KG1 (cell line): Measurements from ENCODE around the gene UPF1.

ENCODE experiments used
- DNase-seq: peaks from one replicate; lab custom pipeline; 2025; lab: John Stamatoyannopoulos, UW

UPF1 gene

DNA sequence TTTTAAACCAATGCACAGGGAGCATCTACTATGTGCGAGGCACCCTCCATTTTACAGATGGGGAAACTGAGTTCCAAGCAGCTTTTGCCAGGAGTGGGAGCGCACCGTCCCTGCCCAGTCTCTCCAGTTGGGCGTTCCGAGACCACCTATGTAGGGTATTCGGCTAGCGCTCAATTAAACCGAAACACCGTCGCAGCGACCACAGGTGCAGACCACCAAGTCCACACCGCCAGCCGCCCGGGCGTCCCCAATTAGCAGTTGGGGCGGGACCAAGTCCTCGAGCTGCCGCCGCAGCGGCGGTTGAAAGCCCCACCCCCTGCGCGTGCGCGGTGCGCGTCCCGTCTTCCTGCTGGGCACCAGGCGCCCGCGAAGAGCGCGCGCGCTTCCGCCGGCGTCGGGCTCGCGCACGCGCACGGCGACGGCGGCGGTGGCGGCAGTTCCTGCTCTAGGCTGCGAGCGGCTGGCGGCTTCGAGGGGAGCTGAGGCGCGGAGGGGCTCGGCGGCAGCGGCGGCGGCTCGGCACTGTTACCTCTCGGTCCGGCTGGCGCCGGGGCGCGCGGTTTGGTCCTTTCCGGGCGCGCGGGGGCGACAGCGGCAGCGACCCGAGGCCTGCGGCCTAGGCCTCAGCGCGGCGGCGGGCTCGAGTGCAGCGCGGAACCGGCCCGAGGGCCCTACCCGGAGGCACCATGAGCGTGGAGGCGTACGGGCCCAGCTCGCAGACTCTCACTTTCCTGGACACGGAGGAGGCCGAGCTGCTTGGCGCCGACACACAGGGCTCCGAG is at the start of gene UPF1:
UPF1 (plus strand) TSS at position 436 of the 782 bp plus-strand sequence; CDS start at position 687, 251 bp downstream.
- peak; percentile 88 for DNase-seq

DNA sequence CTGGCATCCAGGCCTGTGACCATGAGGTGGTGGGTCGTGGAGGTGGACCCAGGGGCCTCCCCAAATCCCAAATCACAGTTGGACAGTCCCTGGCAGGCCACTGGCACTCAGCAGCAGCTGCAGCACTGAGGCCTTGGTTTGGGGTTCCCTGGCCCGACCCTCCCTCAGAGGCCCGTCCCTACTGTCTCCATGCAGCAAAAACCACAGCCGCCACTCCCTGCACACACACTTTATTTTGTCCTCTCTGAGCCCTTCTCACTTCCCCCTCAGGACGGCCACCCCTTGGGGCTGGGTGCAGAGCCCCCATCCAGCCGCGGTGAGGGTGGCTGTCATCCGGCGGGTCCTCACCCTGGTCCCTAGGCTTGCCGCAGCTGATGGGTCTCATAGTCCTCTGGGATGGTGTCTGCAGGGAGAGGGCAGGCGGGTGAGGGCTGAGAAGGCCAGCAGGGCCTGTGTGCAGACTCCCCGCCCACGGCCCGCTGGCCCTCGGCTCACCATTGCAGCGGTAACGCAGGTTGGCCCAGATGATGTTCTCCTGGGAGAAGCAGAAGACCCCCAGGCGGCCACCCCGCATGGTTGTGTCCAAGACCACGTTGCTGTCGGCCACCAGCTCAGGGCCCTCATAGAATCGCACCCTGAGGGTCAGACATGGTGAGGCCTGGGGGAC is 49.1 kb upstream of the UPF1 start:
- no peak for DNase-seq

DNA sequence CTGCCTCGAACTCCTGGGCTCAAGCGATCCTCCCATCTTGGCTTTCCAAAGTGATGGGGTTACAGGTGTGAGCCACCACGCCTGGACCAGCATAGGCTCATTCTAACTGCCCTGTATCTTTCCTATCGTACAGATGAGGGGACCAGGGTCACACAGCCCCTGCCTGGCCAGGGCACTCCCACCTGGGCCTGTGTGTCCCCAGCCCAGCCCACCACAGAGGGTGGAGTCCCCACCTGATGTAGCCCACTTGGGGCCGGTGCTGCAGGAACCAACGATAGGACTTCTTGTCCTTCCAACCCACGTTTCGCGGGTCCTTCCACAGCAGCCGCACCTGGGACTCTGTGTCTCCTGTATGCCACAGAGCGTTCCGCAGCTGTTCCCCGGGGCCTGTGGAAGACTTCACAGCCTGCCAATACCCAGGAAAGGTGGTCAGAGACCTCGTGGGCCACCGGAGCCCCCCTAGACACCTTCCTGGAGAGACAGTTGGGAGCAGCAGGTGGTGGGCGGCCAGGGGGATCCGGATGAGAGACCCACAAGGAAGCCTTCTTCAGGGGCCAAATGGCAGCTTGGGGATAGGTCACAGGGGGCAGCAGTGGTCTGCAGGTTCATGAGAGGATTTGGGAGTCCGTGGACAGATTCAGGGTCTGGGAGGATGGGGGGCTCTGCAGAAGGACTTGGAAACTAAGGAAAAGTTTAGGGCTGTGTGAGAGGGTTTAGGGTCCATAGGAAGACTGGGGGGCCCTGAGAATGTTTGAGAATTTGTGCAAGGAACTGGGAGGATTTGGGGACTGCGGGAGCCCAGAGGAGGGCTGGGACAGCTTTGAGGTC is 47.6 kb upstream of the UPF1 start:
- DNase-seq, result no peak

DNA sequence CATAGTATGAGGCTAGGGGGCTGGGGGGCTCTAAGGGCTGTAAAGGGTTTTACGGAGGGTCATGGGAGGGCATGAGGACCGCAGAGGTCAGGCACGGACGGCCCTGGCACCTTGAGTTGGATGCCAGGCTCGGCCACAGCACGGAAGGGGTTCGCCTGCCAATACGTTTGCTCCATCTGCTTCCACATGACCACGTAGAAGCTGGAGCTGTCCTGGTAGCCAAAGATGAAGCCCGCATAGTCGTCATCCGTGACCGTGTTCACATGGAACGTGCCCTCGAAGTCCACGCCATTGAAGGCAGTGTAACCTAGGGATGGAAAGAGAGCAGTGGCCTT is 47.0 kb upstream of the UPF1 start:
- DNase-seq, result no peak

DNA sequence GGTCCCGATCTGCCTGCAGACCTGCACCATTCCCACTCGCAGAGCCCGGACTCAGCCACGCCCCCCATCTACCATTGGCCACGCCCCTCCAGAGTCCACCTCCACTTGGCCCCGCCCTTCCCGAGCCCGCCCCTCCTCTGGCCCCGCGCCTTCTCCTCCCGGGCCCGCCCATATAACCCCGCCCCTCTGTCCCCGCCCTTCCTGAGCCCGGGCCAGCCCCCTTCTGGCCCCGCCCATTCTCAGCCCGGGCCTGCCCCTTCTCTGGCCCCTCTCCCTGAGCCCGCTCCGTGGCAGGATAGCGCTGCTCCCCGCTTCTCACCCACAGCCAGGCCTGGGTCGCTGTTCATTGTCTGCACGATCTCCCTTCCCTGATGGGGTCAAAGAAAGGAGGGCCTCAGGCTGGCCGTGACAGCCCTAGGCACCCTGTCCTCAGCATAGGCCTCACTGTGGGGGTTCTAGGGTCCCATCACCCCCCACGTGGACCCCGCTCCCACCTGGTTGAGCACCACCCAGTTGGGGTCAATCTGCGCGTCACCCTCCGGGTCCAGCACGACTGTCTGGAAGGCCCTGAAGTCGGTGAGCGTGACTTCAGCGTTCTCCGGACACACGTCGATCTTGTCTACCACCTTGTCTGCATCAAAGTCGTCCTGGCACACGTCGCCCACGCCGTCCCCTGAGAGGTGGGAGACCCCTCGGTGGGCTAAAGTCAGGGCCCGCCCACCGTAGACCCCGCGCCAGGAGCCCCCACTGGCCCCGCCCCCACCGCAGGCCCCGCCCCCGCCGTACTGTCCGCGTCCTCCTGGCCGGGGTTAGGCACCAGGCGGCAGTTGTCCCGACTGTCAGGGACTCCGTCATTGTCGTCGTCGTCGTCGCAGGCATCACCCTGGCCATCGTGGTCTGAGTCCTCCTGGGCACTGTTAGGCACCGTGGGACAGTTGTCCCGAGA is 46.3 kb upstream of the UPF1 start:
- no peak for DNase-seq

DNA sequence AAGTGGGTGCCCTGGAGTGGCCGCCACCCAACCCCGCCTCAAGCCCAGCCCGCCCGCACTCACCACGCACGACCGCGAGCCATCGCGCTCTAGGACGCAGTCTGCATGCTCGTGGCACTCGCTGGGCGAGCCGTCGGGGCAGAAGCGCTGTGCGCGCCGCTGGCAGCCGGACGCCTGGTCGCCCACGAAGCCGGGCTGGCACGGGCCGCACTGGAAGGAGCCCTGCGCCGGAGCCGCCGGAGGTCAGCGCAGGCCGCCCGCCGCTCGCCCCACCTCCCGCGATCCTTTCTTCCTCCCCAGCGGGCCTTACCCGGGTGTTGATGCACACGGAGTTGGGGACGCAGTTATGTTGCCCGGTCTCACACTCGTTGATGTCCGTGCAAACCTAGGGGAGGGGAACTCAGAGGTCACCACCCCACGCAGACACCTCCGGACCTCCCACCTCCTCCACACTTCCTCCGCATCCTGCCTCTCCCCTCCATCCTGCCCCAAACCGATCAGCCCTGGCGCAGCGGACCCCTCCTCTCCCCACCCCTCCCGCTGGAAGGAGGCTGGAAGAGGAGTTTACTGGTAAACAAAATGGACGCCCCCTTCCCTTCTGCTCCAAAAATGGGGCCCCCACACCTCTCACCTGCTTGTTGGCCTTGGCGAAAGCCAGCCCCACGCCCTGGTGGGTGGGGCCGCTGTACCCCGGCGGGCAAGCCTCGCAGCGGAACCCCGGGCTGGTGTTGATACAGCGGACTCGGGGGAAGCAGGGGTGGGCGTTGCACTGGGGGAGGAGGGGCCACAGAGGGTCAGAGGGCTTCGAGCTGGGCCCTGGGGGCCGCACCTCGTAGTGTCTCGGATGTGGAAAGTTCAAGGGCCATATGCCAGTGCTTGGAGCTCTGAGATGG is 43.0 kb upstream of the UPF1 start:
- no peak for DNase-seq

DNA sequence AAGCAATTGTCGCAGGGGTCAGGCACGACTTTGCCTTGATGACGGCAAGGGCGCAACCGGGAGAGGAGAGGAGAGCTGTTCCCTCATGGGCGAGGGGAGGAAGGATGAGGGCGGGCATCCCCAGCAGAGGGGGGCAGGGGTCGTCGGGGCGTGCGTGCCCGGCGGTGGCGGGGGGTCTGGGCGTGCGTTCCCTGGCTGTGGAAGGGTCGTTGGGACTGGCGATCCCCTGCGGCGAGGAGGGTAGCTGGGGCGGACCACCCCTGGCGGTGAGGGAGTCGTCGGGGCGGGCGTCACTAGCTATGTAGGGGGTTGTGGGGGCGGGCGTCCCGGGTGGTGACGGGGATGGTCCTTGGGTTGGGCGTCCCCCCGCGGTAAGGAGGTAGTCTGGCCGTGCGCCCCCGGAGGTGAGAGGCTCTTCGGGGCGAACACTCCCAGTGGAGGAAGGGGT is 42.3 kb upstream of the UPF1 start:
- DNase-seq, result no peak

DNA sequence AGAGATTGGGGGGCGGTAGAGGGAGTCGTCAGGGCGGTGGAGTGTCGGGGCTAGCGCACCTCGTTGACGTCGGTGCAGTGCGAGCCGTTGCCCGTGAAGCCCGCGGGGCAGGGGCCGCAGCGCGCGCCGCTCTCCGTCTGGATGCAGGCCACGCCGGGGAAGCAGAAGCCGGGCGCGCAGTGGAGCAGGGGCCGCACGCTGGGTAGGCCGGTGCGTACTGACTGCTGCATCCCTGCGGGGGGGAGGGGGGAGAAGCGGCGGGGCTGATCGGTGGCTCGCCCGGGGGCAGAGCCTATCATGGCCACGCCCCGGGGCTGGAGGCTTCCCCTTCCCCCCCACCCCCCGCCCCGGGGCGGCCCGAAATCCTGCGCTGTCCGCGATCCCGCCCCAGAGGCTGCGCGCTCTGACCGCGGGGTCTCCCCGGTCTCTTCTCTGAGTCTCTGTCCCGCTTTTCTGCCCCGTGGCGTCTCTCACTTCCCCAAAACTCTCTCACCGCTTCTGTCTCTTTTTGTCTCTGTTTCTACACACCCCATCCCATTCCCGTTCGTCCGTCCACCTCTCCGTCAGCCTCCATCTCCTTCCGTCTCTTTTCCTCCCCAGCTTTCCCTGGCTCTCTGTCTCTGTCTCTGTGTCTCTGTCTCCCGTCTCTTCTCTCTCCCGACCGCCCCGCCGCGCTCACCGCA is 41.7 kb upstream of the UPF1 start:
- DNase-seq, result no peak

DNA sequence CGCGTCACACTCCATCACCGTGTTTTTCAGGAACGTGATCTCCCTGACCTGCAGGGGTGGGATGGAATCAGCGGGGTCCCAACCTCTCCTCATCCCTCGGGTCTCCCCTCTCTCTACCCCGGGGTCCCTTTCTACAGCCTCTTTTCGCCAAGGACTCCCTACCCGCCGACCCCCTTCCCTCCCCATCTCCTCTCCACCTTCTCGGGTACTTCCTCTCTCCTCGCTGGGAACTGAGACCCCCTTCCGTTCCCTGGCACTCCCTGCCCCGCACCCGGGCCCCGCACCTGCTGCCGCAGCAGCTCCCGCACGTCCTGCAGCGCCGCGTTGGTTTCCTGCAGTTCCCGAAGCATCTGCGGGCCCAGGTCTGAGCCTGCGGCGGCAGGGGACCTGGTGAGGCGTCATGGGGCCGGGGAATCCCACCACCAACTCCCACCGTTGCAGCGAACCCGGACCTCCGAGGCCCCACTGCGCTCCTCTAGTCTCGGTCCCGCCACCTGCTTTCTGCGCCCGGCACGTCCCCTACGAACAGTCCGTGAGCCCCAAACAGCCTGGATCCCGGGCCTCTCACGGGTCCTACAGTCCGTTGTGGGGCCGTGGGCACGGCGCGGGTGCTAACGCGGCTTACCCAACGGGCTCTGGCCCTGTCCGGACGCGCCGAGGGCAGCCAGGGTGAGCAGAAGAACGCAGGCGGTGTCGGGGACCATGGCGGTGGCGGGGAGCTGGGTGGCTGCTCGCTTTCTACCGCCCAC is 41.0 kb upstream of the UPF1 start, which contains the start of gene COMP:
COMP (minus strand) TSS at position 740 of the 749 bp plus-strand sequence; CDS start at position 704, 36 bp downstream.
- no peak for DNase-seq

DNA sequence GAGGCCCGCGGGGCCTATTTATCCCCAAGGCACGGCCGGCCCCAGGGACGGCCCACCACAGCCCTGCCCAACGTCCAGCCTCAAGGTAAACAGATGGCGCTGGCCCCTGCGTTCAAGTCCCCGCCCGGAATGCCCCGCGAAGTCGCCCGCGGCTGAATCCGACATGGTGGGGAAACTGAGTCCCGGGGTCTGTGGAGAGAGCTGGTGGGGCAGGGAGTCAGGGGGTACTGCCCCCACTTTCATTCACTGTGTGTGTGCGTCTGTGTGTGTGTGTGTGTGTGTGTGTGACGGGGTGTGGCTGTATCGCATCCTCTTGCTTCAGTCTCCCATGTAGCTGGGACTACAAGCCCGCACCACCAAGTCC is 40.5 kb upstream of the UPF1 start:
- DNase-seq, result no peak

DNA sequence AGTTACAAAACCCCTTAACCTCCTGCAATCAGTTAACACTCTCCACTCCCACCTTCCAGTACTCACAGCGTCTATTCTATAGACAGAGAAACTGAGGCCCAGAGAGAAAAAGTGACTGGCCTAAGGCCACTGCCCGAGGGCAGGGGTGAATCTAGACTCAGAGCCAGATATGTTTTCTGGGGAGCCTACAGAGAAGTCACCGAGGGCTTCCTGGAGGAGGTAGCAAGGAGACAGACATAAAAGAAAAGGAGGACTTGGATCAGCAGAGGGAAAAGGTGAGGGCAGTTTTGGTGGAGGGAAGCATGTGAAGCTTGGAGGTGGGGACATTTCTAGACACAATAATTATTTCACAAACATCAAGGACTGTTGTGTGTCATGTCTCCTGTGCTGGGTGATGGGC is 39.1 kb upstream of the UPF1 start:
- DNase-seq, result no peak

DNA sequence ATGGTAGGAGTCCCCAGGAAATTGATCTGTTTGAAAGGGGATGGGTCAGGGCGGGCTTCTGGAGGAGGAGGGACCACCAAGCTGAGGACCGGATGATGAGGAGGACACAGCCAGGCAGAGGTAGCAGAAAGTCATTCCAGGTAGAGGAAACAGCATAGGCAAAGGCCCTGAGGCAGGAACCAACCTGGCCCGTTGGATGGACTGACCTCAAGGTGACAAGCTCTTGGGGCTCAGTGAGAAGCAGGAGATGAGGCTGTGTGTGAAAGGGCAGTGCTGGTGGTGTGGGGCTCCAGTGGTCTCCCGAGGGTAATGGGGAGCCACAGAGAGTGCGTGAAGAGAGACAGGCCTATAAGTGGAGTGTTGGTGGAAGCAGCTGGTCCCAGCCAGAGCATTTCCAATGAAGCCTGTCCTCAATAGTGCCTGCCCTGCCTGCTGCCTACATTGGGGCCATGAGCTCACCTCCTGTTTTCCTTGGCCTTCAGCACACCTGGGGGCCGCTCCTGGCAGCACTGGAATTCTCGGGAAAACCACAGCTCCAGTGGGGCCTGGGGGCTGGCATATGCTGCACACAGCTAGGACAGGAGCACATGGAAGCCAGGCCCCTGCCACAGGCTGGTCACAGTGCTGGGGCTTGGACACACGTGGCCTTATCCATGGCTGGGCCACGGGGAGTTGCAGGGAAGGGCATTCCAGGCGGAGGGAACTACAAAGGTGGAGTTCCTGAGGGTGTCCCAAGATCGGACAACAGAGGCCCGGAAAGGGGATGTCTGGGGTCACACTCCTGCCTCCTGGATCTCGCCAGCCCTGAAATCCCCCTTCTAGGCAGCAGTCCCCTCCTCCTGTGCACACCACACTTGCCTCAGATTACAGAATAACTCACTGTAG is 38.4 kb upstream of the UPF1 start:
- no peak for DNase-seq

DNA sequence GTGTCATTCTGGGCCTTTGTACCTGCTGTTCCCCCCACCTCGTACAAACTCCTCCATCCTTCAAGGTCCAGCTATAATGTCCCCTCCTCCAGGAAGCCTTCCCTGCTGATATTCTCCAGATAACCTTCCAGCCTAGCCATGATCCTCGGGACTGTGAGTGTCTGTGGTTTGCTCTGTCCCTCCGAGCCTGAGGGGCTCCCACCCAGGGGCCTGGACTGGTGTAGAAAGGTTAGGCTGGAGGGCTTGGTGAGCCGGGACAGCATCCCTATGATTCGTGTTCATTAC is 37.8 kb upstream of the UPF1 start:
- DNase-seq, result no peak

DNA sequence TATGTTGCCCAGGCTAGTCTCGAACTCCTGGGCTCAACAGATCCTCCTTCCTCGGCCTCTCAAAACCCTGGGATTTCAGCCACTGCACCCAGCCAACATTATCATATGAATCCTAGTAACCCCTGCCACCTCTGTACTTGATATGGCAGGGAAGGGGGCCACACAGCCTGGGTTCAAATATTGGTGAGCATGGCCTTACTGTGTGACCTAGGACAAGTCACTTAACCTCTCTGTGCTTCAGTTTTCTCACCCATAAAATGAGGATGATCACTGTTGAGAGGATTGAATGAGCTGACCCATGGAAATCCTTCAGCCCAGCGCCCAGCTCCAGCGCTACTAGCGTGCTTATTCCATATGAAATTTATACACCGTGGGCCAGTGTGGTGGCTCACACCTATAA is 37.1 kb upstream of the UPF1 start:
- DNase-seq, result no peak

DNA sequence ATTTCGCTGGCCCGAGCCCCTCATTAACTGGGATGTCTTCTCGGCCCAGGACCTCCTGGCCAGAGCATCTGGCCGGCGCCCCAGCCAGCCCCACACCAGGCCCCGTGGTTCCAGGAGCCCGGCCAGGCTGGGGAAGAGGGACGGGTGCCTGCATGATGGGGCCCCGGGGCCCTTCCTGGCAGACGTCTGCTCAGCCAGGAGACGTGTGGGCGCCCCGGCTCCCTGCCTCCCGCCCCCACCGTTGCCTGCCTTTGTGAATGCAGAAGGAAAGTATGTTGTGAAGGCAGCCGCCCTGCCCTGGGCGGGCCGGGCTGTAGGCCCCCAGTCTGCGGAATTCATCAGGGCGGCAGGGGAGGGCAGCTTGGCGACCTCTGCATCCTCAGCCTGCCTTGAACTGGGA is 36.2 kb upstream of the UPF1 start:
- DNase-seq, result no peak

DNA sequence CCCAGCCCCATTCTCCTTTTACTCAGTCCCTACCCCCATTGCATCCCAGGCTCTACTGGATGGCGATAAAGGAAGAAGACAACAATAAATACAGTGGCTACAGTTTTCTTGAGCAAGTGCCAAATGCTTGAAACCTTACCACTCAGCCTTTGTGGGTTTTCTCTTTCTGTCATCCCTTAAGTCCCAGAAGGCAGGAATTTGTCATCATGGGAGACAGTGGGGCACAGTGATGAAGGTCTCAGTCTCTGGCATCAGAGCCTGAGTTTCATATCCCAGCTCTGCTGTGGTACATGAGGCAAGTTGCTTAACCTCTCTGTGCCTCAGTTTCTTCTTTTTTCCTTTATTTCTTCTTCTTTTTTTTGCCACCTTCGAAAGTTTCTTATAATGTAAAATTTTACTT is 35.5 kb upstream of the UPF1 start:
- no peak for DNase-seq

DNA sequence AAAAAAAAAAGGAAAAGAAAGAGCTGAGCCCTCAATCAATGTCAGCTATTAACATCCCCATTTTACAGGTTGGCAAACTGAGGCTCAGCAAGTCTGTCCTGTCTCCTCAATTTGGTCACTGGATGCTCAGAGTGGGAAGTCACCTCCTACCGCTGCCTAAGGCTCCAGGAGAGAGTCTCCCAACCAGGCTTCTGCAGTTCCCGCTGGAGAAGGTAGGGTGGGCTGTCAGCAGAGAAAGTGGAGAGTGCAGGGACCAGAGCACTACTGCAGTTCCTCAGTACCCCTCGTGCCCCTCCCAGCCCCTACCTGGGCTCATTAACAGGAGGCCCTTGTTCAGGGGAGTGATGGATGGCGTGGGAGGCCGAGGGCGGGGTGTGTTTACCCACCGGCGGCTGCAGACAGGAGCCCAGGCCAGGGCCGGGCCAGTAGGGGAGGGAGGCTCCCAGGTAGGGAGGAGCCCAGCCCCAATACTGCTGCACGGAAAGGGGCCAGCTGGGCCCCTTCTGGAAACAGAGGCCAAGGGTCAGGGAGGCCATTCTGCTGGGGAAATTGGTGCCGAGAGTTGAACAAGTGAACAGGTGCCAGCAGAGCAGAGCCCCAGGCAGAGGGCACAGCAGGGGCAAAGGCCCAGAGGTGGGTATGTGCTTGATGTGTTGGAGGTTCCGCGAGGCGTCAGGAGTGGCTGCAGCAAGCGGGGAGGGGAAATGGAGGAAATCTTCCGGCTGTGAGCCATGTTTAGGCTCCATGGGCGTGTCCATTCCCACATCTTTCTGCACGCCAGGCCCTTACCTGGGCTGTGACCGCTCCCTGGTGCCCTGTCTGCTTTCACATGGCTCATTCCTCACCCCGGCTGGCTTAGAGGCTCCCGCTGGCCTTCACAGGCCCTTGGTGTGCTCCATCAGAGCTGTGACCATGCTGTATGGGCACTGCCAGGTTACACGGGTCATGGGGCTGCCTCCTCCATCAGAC is 33.1 kb upstream of the UPF1 start:
- DNase-seq, result no peak
